ENCODE measurements around the gene EPO. TPM values are rescaled to one million over a fixed set of nuclear protein-coding genes. Genes with fewer than 3 reads are reported as not detected.

Gene EPO
- total RNA-seq, 4 donors from 2014 or later: not detected

GRCh38 chr7:100677308-100678267 is 42.7 kb upstream of the EPO start:
- H3K9me3 ChIP-seq: no peaks in the 10 kb centered on the region
- intact Hi-C loops (cut with DNase I): no loop called here
- DNase-seq (ENCODE audit: extremely low spot score): no peak
- TF ChIP-seq POLR2AphosphoS5 (IDR thresholded peaks at IDR 0.05) (no peak), POLR2A (IDR thresholded peaks at IDR 0.05; ENCODE audit: low read depth) (no peak), EP300 (IDR thresholded peaks at IDR 0.05) (no peak), CTCF (IDR thresholded peaks at IDR 0.05) (no peak)
- WGBS: 83% methylated on average over 30 of the region's 36 CpGs
- peaks cover 22 to 65% (median 60%) of the 10 kb centered on the region in 4 donors for H3K4me1 ChIP-seq
- H3K27ac ChIP-seq (replicated peaks in 1 of 4): peak overlapping the region; percentile 75 to 100 (median 98)
- H3K27me3 ChIP-seq: no peaks in the 10 kb centered on the region
- no peak overlapping the region for H3K4me3 ChIP-seq
- peaks cover 35 to 62% (median 60%) of the 10 kb centered on the region in 4 donors for H3K36me3 ChIP-seq

GRCh38 chr7:100678291-100678984 is 41.8 kb upstream of the EPO start:
- H3K36me3 ChIP-seq: peaks cover 44 to 70% (median 69%) of the 10 kb centered on the region in 4 donors
- DNase-seq (ENCODE audit: extremely low spot score): no peak
- intact Hi-C loops (cut with DNase I): no loop called here
- H3K9me3 ChIP-seq: no peaks in the 10 kb centered on the region
- WGBS: 74% methylated on average over 16 of the region's 35 CpGs
- no peak overlapping the region for H3K4me3 ChIP-seq
- TF ChIP-seq EP300 (IDR thresholded peaks at IDR 0.05): no peak
- peak in 1 of 2 donors; percentile 7 for TF ChIP-seq POLR2AphosphoS5 (IDR thresholded peaks at IDR 0.05)
- H3K4me1 ChIP-seq: peaks cover 18 to 59% (median 53%) of the 10 kb centered on the region in 4 donors
- H3K27ac ChIP-seq (replicated peaks in 1 of 4): peak overlapping the region; percentile 63 to 100 (median 70)
- H3K27me3 ChIP-seq: no peaks in the 10 kb centered on the region

- no peak for DNase-seq (ENCODE audit: extremely low spot score)
- Histone ChIP-seq H3K9me3 (no peaks in the 10 kb centered on the region), H3K27ac (replicated peaks in 1 of 4) (peak overlapping the region; percentile 63 to 100 (median 70)), H3K36me3 (peaks cover 51 to 79% (median 78%) of the 10 kb centered on the region in 4 donors), H3K4me3 (no peak overlapping the region), H3K4me1 (peaks cover 18 to 59% (median 53%) of the 10 kb centered on the region in 4 donors), H3K27me3 (no peaks in the 10 kb centered on the region)
- WGBS: 73% methylated on average over 13 of the region's 13 CpGs
- no peak for TF ChIP-seq POLR2A (IDR thresholded peaks at IDR 0.05; ENCODE audit: low read depth)
- no peak for TF ChIP-seq EP300 (IDR thresholded peaks at IDR 0.05)
- no peak for TF ChIP-seq CTCF (IDR thresholded peaks at IDR 0.05)
- no peak for TF ChIP-seq POLR2AphosphoS5 (IDR thresholded peaks at IDR 0.05)
- intact Hi-C loops (cut with DNase I): no loop called here
These were observed 40.9 kb upstream of the EPO start for GRCh38 chr7:100679129-100679926.

- TF ChIP-seq POLR2AphosphoS5 (IDR thresholded peaks at IDR 0.05) (peak; percentile 26 to 44), POLR2A (IDR thresholded peaks at IDR 0.05; ENCODE audit: low read depth) (no peak), CTCF (IDR thresholded peaks at IDR 0.05) (no peak), EP300 (IDR thresholded peaks at IDR 0.05) (no peak)
- Histone ChIP-seq H3K9me3 (no peaks in the 10 kb centered on the region), H3K4me3 (no peak overlapping the region), H3K27ac (replicated peaks in 1 of 4) (peak overlapping the region; percentile 63 to 100 (median 70)), H3K36me3 (peaks cover 58 to 86% (median 85%) of the 10 kb centered on the region in 4 donors), H3K27me3 (no peaks in the 10 kb centered on the region), H3K4me1 (peaks cover 18 to 59% (median 53%) of the 10 kb centered on the region in 4 donors)
- no peak for DNase-seq (ENCODE audit: extremely low spot score)
- intact Hi-C loops (cut with DNase I): no loop called here
- 56% methylated on average over 12 of the region's 13 CpGs for WGBS
These were observed 40.2 kb upstream of the EPO start for GRCh38 chr7:100679927-100680575.

All from esophagus muscularis mucosa (tissue), 4 donors.